Left lung (tissue), 10 donors: ENCODE results near the gene ARHGAP45. TPM values are rescaled to one million over a fixed set of nuclear protein-coding genes. Genes with fewer than 3 reads are reported as not detected.

Experiments
- ATAC-seq: fragments of 200-7000 bp; cut with Tn5 transposase; one replicate; pipeline ENCODE4 v1.9.1; 2020; ENCODE audit warnings: moderate library complexity
- DNase-seq, 4 donors: peaks; one replicate each; pipeline ENCODE4 v3.0.0-alpha.2; 2013 to 2020
- H3K27ac ChIP-seq, 2 donors: fragments of 200-600 bp; sonication (generic) in 1 of 2; one replicate each; pipeline versions ENCODE4 v1.5.0 to v1.8.0; 2020 to 2021
- H3K27me3 ChIP-seq, 2 donors: fragments of 200-600 bp; sonication (generic) in 1 of 2; one replicate each; pipeline versions ENCODE4 v1.5.0 to v1.8.0; 2020 to 2021
- H3K36me3 ChIP-seq, 2 donors: fragments of 200-600 bp; sonication (generic) in 1 of 2; one replicate each; pipeline versions ENCODE4 v1.5.0 to v1.8.0; 2020 to 2021
- H3K4me1 ChIP-seq, 2 donors: fragments of 200-600 bp; one replicate each; pipeline ENCODE4 v1.8.0; 2021
- H3K4me3 ChIP-seq, 2 donors: fragments of 200-600 bp; sonication (generic) in 1 of 2; one replicate each; pipeline versions ENCODE4 v1.5.0 to v1.8.0; 2020 to 2021; ENCODE audit warnings: mild to moderate bottlenecking in 1 of 2
- H3K9me3 ChIP-seq, 2 donors: fragments of 200-600 bp; sonication (generic) in 1 of 2; one replicate each; pipeline versions ENCODE4 v1.5.0 to v1.8.0; 2020 to 2021
- intact Hi-C, 2 donors: fragments of 100-400 bp; cut with DNase I; formaldehyde crosslinking; loops; one replicate each; pipeline versions ENCODE4 v1.11.2 to v1.14.2; 2022
- polyA plus RNA-seq, 6 donors: library from polyadenylated mRNA; unstranded; fragments of 120-200 nt; gene quantifications; one replicate each; pipeline ENCODE4 v1.2.1, GENCODE V29; 2013; ENCODE audit not compliant: insufficient read length in 6 of 6
- total RNA-seq, 2 donors: library from RNA; stranded (reverse); fragmentation: NEBNext Ultra II Directional; extraction: Animal tissue kit (Norgen Biotek cat#: 25700); gene quantifications; one replicate each; pipeline ENCODE4 v1.2.1, GENCODE V29; 2021
- TF ChIP-seq, protein P1 (sequence below), 2 donors: fragments of 200-600 bp; sonication (generic) in 1 of 2; IDR thresholded peaks; one replicate each; pipeline versions ENCODE4 v1.5.0 to v1.8.0; 2021; ENCODE audit warnings: antibody characterized with exemption in 2 of 2
- donor health status: DM: no; HTN: yes; CAD: no.
- donor health status: DM: no; HTN: no; CAD: no.

The ARHGAP45 gene
- total and polyA plus RNA-seq, 8 donors: 8.5 to 83.8 (median 12.0) TPM

GRCh38 chr19:1136201-1136600 is 69.2 kb downstream of the ARHGAP45 start:
- Histone ChIP-seq H3K27ac (peak overlapping the region; percentile 56 to 99), H3K4me1 (peaks cover 14 to 58% of the 10 kb centered on the region in 2 donors), H3K9me3 (no peaks in the 10 kb centered on the region), H3K36me3 (peaks cover 0 to 48% of the 10 kb centered on the region in 2 donors), H3K4me3 (no peak overlapping the region), H3K27me3 (no peaks in the 10 kb centered on the region)
- intact Hi-C loops: no loop called here
- ATAC-seq (no peak), DNase-seq (no peak)
- TF ChIP-seq, protein P1, sequence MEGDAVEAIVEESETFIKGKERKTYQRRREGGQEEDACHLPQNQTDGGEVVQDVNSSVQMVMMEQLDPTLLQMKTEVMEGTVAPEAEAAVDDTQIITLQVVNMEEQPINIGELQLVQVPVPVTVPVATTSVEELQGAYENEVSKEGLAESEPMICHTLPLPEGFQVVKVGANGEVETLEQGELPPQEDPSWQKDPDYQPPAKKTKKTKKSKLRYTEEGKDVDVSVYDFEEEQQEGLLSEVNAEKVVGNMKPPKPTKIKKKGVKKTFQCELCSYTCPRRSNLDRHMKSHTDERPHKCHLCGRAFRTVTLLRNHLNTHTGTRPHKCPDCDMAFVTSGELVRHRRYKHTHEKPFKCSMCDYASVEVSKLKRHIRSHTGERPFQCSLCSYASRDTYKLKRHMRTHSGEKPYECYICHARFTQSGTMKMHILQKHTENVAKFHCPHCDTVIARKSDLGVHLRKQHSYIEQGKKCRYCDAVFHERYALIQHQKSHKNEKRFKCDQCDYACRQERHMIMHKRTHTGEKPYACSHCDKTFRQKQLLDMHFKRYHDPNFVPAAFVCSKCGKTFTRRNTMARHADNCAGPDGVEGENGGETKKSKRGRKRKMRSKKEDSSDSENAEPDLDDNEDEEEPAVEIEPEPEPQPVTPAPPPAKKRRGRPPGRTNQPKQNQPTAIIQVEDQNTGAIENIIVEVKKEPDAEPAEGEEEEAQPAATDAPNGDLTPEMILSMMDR (IDR thresholded peaks at IDR 0.05): no peak

Other genes starting within 250 kb of the ARHGAP45 start
- 1 to 10 TPM; 1.6 to 1.9 TPM for gene PLPPR3, start 245.2 kb upstream of the ARHGAP45 start, total RNA-seq
- 10 to 100 TPM in 1 of 6 donors, 1 to 10 TPM in 5; 4.9 to 11.9 (median 6.8) TPM for gene PLPPR3, start 245.2 kb upstream of the ARHGAP45 start, polyA plus RNA-seq
- gene AZU1, start 239.3 kb upstream of the ARHGAP45 start, total RNA-seq: 1 to 10 TPM; 1.3 TPM
- 1 to 10 TPM; 1.7 to 4.7 (median 2.5) TPM for gene AZU1, start 239.3 kb upstream of the ARHGAP45 start, polyA plus RNA-seq
- gene PRTN3, start 226.2 kb upstream of the ARHGAP45 start, total RNA-seq: under 1 TPM; 0.55 to 0.58 TPM
- 1 to 10 TPM; 1.5 to 3.8 (median 3.0) TPM for gene PRTN3, start 226.2 kb upstream of the ARHGAP45 start, polyA plus RNA-seq
- 1 to 10 TPM in 1 of 2 donors, under 1 TPM in 1; 0.89 to 1.3 TPM for gene ELANE, start 214.9 kb upstream of the ARHGAP45 start, total RNA-seq
- gene ELANE, start 214.9 kb upstream of the ARHGAP45 start, polyA plus RNA-seq: 1 to 10 TPM in 4 of 6 donors, under 1 TPM in 2; 0.70 to 2.2 (median 1.2) TPM
- 10 to 100 TPM; 78.0 to 85.3 TPM for gene CFD, start 207.5 kb upstream of the ARHGAP45 start, total RNA-seq
- 10 to 100 TPM in 2 of 6 donors, 1 to 10 TPM in 4; 4.9 to 22.9 (median 8.1) TPM for gene CFD, start 207.5 kb upstream of the ARHGAP45 start, polyA plus RNA-seq
- gene MED16, start 174.0 kb upstream of the ARHGAP45 start, total RNA-seq: 10 to 100 TPM; 51.7 to 55.8 TPM
- gene MED16, start 174.0 kb upstream of the ARHGAP45 start, polyA plus RNA-seq: 10 to 100 TPM; 42.4 to 61.7 (median 53.0) TPM
- gene RNU6-9, start 173.7 kb upstream of the ARHGAP45 start, total RNA-seq: not detected
- not detected for gene RNU6-9, start 173.7 kb upstream of the ARHGAP45 start, polyA plus RNA-seq
- 10 to 100 TPM; 46.1 to 66.3 TPM for gene R3HDM4, start 153.9 kb upstream of the ARHGAP45 start, total RNA-seq
- gene R3HDM4, start 153.9 kb upstream of the ARHGAP45 start, polyA plus RNA-seq: 10 to 100 TPM; 28.8 to 51.2 (median 37.4) TPM
- gene KISS1R, start 149.8 kb upstream of the ARHGAP45 start, total RNA-seq: under 1 TPM in 1 of 2 donors, not detected in 1; 0.23 TPM
- gene KISS1R, start 149.8 kb upstream of the ARHGAP45 start, polyA plus RNA-seq: under 1 TPM in 2 of 6 donors, not detected in 4; 0.11 to 0.15 TPM
- gene ARID3A, start 141.1 kb upstream of the ARHGAP45 start, total RNA-seq: 10 to 100 TPM; 20.7 to 35.7 TPM
- 10 to 100 TPM; 20.6 to 30.5 (median 23.6) TPM for gene ARID3A, start 141.1 kb upstream of the ARHGAP45 start, polyA plus RNA-seq
- gene WDR18, start 82.8 kb upstream of the ARHGAP45 start, total RNA-seq: 10 to 100 TPM; 36.1 to 40.7 TPM
- gene WDR18, start 82.8 kb upstream of the ARHGAP45 start, polyA plus RNA-seq: 10 to 100 TPM; 26.6 to 35.9 (median 34.1) TPM
- gene GRIN3B, start 66.7 kb upstream of the ARHGAP45 start, total RNA-seq: 1 to 10 TPM in 1 of 2 donors, not detected in 1; 2.7 TPM
- gene GRIN3B, start 66.7 kb upstream of the ARHGAP45 start, polyA plus RNA-seq: 1 to 10 TPM in 2 of 6 donors, under 1 TPM in 4; 0.37 to 1.4 (median 0.54) TPM
- 100 to 1,000 TPM; 135 to 154 TPM for gene TMEM259, start 46.0 kb upstream of the ARHGAP45 start, total RNA-seq
- 100 to 1,000 TPM in 2 of 6 donors, 10 to 100 TPM in 4; 74.2 to 117 (median 98.7) TPM for gene TMEM259, start 46.0 kb upstream of the ARHGAP45 start, polyA plus RNA-seq
- gene RNU6-2, start 45.6 kb upstream of the ARHGAP45 start, total RNA-seq: not detected
- not detected for gene RNU6-2, start 45.6 kb upstream of the ARHGAP45 start, polyA plus RNA-seq
- 100 to 1,000 TPM; 250 to 259 TPM for gene CNN2, start 40.6 kb upstream of the ARHGAP45 start, total RNA-seq
- gene CNN2, start 40.6 kb upstream of the ARHGAP45 start, polyA plus RNA-seq: 100 to 1,000 TPM; 133 to 214 (median 160) TPM
- gene ABCA7, start 27.1 kb upstream of the ARHGAP45 start, total RNA-seq: 10 to 100 TPM; 49.6 to 52.2 TPM
- 1 to 10 TPM; 3.3 to 5.5 (median 4.5) TPM for gene ABCA7, start 27.1 kb upstream of the ARHGAP45 start, polyA plus RNA-seq
- 100 to 1,000 TPM; 139 to 160 TPM for gene POLR2E, start 28.2 kb downstream of the ARHGAP45 start, total RNA-seq
- 100 to 1,000 TPM; 120 to 147 (median 135) TPM for gene POLR2E, start 28.2 kb downstream of the ARHGAP45 start, polyA plus RNA-seq
- 100 to 1,000 TPM; 266 to 365 TPM for gene GPX4, start 36.8 kb downstream of the ARHGAP45 start, total RNA-seq
- gene GPX4, start 36.8 kb downstream of the ARHGAP45 start, polyA plus RNA-seq: 100 to 1,000 TPM; 146 to 223 (median 208) TPM
- gene SBNO2, start 107.1 kb downstream of the ARHGAP45 start, total RNA-seq: 100 to 1,000 TPM in 1 of 2 donors, 10 to 100 TPM in 1; 68.3 to 119 TPM
- 10 to 100 TPM; 17.9 to 25.5 (median 22.5) TPM for gene SBNO2, start 107.1 kb downstream of the ARHGAP45 start, polyA plus RNA-seq
- 10 to 100 TPM; 42.6 to 52.0 TPM for gene STK11, start 138.6 kb downstream of the ARHGAP45 start, total RNA-seq
- gene STK11, start 138.6 kb downstream of the ARHGAP45 start, polyA plus RNA-seq: 10 to 100 TPM; 46.4 to 58.4 (median 51.1) TPM
- gene CBARP, start 170.8 kb downstream of the ARHGAP45 start, total RNA-seq: 1 to 10 TPM in 1 of 2 donors, under 1 TPM in 1; 0.55 to 1.5 TPM
- 1 to 10 TPM in 5 of 6 donors, under 1 TPM in 1; 0.75 to 2.5 (median 1.3) TPM for gene CBARP, start 170.8 kb downstream of the ARHGAP45 start, polyA plus RNA-seq
- gene ATP5F1D, start 174.6 kb downstream of the ARHGAP45 start, total RNA-seq: 100 to 1,000 TPM; 139 to 161 TPM
- 100 to 1,000 TPM in 1 of 6 donors, 10 to 100 TPM in 5; 55.0 to 107 (median 71.8) TPM for gene ATP5F1D, start 174.6 kb downstream of the ARHGAP45 start, polyA plus RNA-seq
- 100 to 1,000 TPM in 1 of 2 donors, 10 to 100 TPM in 1; 87.4 to 115 TPM for gene MIDN, start 181.4 kb downstream of the ARHGAP45 start, total RNA-seq
- 10 to 100 TPM; 34.3 to 64.9 (median 53.0) TPM for gene MIDN, start 181.4 kb downstream of the ARHGAP45 start, polyA plus RNA-seq
- 100 to 1,000 TPM; 220 to 235 TPM for gene CIRBP, start 202.2 kb downstream of the ARHGAP45 start, total RNA-seq
- gene CIRBP, start 202.2 kb downstream of the ARHGAP45 start, polyA plus RNA-seq: 1,000 to 10,000 TPM in 3 of 6 donors, 100 to 1,000 TPM in 3; 873 to 1,079 (median 988) TPM
- 10 to 100 TPM; 48.0 to 58.7 TPM for gene FAM174C, start 208.4 kb downstream of the ARHGAP45 start, total RNA-seq
- gene FAM174C, start 208.4 kb downstream of the ARHGAP45 start, polyA plus RNA-seq: 10 to 100 TPM; 10.6 to 22.2 (median 17.2) TPM
- gene EFNA2, start 218.7 kb downstream of the ARHGAP45 start, total RNA-seq: under 1 TPM in 1 of 2 donors, not detected in 1; 0.52 TPM
- gene EFNA2, start 218.7 kb downstream of the ARHGAP45 start, polyA plus RNA-seq: 1 to 10 TPM in 3 of 6 donors, under 1 TPM in 3; 0.48 to 2.0 (median 1.1) TPM